Prostate gland (tissue), 2 donors: ENCODE results near the gene FYB2.

Experiments
- CTCF ChIP-seq, 4 experiments: fragments of 200-600 bp in 2 of 4; fragments of 450-650 bp in 2 of 4; sonication (generic) in 2 of 4; IDR thresholded peaks; 1 replicate in 3 of 4; 2 replicates in 1 of 4; pipeline ENCODE4 v1.5.1; 2016 to 2019; ENCODE audit warnings: antibody characterized with exemption in 4 of 4, mild to moderate bottlenecking in 2 of 4, moderate library complexity in 2 of 4
- POLR2A ChIP-seq: fragments of 450-650 bp; IDR thresholded peaks from one replicate; pipeline ENCODE4 v1.6.1; 2016; ENCODE audit warnings: antibody characterized with exemption, mild to moderate bottlenecking
- POLR2AphosphoS5 ChIP-seq: sonication (generic); formaldehyde crosslinking; IDR thresholded peaks from one replicate; pipeline ENCODE4 v1.6.1; 2017; ENCODE audit warnings: antibody characterized with exemption

GRCh38 chr1:56836359-56836758, 17.2 kb upstream of the FYB2 start:
- TF ChIP-seq POLR2AphosphoS5 = no peak
- no peak for TF ChIP-seq CTCF (IDR thresholded peaks at IDR 0.05)
- no peak for TF ChIP-seq POLR2A
